HL-60/S4 treated with retinoic acid at 250 ng/mL for 4 days and 3 days (cell line): Measurements from ENCODE around the gene ANXA2.
"Not testable (repeated sequence)": the region's sequence is repeated elsewhere in the genome, so short reads cannot be mapped to it uniquely, and the experiment has no call there.

ENCODE experiments used
- in situ Hi-C: fragments of 300-500 bp; cut with MboI; formaldehyde crosslinking; loops from 2 replicates; pipeline ENCODE4 v1.7.0; 2022; ENCODE audit warnings: low sequenced_read_pairs

The ANXA2 gene

DNA sequence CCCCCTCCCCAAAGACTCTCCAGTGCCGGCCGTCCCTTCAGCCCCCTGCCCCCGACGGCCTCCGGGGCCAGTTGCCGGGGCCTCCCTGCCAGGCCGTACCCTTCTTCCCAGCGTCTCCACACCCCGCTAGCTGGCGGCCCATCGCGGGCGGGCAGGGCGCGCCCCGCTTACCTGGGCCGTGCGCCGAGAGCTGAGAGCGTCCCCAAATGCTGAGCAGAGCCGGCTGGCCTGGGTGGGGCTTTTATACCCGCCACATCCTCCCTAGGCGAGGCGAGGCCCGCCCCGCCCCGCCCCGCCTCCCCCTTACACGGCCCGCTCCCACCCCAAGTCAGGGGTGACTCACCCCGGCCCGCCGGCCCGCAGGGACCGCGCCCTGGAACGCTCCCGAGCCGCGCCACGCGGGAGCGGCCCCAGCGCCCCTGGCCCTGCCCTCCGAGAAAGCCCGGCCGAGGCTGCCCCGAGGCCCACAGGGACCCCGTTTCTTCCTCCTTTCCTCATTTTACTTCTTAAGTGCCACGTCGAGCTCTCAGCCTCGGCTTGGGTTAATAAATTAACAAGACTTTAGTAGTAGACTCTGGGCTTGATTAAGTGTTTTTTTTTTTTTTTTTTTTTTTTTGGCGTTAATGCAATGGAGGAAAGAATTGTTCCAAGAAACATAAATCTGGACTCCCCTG, at the start of gene ANXA2:
TSS of gene ANXA2 (minus strand) at position 215 of the 674 bp plus-strand sequence. CDS start 11,911 bp downstream, outside the sequence.
- in situ Hi-C loops, result no loop called here

DNA sequence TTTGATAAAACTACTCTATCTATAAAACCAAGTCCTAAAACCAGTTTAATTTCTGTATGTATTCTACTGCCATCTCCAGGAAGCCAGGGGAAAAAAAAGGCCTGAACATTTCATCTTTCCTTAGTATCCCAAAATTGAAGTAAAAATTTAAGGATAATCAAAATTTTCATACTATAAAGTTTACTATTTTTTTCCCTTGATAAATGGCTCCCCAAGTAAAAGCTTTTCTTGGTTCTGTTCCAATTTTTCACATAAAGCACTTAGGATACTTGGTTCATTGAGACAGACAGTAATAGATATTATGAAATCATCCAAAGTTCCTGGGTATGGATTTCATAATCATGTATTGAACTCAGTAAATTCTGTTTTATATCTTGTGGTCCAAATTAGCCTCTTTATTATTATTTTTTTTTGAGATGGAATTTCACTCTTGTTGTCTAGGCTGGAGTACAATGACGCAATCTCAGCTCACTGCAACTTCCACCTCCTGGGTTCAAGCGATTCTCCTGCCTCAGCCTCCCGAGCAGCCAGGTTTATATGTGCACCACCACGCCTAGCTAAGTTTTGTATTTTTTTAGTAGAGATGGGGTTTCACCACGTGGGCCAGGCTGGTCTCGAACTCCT, 46.6 kb upstream of the ANXA2 start:
- in situ Hi-C loops, result no loop called here

GRCh38 chr15:60442763-60443162, 45.0 kb upstream of the ANXA2 start:
- in situ Hi-C loops, result no loop called here

- in situ Hi-C loops, result no loop called here
Observed at GRCh38 chr15:60442031-60442650, 44.4 kb upstream of the ANXA2 start.

DNA sequence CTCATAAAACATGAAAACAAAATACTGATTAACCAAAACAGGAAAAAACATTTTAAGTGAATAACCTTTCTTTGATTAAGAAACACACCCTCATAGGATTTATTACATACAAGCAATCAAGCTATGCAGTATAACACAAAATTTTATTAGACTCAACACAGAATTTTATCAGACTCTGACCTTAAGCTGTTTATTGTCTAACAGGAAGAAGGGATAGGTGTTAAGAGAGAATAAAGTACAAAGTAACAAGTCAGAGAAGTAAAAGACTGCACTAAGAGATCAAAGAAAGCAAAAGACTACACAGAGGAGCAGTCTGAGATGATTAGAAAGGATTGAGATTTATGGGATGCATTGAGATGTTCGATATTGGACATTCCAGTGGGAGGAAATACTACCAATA, 43.5 kb upstream of the ANXA2 start:
- in situ Hi-C loops, result no loop called here

GRCh38 chr15:60438646-60439045, 40.9 kb upstream of the ANXA2 start:
- in situ Hi-C loops, result no loop called here

- in situ Hi-C loops, result no loop called here
Observed at GRCh38 chr15:60428935-60429334, 31.1 kb upstream of the ANXA2 start.

DNA sequence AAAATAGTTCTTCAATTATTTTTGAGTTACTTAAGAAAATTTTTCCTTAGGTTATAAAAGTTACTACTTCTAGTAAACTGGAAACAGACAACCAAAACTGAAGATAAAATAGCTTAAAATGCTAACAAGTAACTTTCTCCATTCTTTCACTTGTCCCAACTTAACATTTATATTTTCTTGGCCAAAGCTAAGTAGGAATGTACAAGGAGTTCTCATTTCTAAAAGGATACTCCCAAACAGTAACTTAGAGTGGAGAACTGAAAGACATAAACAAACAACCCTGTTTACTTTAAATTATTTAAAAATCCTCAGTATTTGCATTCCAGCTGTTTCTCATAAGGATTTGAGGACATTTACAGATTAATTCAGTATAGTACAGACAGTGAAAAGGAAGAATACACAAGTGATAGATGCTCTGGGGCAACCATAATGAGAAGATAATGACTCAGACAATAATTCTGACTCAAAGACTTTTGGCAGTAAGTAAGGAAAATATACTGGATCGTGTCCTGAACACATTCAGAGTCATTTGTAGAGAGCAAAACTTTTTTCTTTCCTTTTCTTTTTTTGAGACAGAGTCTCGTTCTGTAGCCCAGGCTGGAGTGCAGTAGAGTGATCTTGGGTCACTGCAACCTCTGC, 29.2 kb upstream of the ANXA2 start:
- in situ Hi-C loops, result no loop called here

- in situ Hi-C loops, result no loop called here
Observed at GRCh38 chr15:60425461-60425860, 27.7 kb upstream of the ANXA2 start.

DNA sequence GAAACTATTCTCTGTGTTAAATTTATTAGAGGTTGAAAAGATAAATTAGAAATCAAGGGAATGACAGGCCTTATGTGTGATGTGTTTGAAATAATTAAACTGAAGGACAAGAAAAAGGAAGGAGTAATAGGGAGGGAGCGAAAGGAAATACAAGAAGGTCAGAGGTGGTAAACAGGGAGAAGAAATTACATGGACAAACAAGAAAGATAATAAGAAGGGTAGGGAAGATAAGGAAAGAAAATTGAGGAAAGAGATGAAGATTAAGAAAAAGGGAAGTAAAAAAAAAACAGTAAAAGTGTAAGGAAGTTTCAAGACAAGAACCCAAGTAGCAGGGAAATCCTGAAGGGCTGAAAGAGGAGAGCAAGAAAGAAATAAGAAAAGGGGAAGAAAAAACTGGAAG, 26.2 kb upstream of the ANXA2 start:
- in situ Hi-C loops, result no loop called here

GRCh38 chr15:60423537-60423936, 25.8 kb upstream of the ANXA2 start:
- in situ Hi-C loops, result no loop called here

- in situ Hi-C loops, result no loop called here
Observed at GRCh38 chr15:60421544-60421943, 23.8 kb upstream of the ANXA2 start.

GRCh38 chr15:60420203-60420716, 22.5 kb upstream of the ANXA2 start:
- in situ Hi-C loops, result no loop called here

- in situ Hi-C loops, result no loop called here
Observed at GRCh38 chr15:60419753-60420152, 22.0 kb upstream of the ANXA2 start.

GRCh38 chr15:60418096-60418495, 20.3 kb upstream of the ANXA2 start:
- in situ Hi-C loops, result no loop called here

DNA sequence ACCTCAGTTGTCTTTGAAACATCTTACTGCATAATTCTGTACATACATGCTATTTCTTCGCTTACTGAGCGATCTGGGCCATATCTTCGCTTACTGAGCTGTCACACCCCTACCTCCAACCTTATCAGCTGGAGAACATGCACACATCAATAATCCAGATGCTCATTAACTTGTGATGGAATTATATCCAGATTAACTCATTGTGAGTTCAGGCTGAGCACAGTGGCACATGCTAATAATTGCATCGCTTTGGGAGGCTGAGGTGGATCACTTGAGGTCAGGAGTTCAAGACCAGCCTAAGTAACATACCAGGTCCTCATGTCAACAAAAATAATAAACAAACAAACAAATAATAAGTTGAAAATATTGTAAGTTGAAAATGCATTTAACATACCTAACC, 19.3 kb upstream of the ANXA2 start:
- in situ Hi-C loops, result no loop called here

DNA sequence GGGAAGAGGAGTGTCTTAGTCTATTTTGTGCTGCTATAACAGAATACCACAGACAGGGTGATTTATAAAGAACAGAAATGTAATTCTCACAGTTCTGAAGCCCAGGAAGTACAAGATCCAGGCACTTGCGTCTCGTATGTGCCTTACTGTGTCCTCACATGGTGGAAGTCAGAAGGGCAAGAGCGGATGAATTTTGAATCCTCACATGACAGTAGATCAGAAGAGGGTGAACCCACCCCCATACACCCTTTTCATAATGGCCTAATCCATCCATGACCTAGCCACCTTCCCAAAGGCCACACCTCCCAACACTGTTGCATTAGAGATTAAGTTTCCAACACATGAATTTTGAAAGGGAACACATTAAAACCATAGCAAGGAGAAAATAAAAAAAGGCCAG, 18.7 kb upstream of the ANXA2 start:
- in situ Hi-C loops, result no loop called here

- in situ Hi-C loops, result no loop called here
Observed at GRCh38 chr15:60414016-60414682, 16.4 kb upstream of the ANXA2 start.

DNA sequence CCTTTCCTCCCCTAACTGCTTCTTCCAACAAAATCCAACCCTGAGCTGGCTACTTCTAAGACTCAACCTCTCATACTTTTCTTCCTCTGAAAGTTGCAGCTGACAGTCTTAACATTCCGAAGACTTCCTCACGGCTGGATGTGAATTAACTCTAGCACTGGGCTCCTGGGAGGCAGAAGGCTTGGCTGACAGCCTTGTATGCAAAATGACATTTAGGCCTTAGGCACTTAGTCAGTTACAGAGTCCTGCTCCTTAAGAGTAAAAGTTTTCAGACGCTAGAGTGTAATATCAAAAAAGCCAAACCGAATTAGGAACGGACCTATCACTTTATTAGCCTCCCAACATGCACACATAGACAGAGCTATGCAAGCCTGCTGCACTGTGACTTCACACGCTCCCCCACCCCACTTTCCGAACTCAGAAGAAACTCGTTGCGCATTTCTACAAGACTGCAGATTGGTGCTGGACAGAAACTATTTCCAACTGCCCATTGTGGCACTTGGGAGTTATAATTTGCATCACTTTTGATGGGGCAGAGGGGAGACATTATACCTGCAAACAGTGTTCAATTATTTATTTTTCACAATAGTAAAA, 15.5 kb upstream of the ANXA2 start:
- in situ Hi-C loops, result no loop called here

DNA sequence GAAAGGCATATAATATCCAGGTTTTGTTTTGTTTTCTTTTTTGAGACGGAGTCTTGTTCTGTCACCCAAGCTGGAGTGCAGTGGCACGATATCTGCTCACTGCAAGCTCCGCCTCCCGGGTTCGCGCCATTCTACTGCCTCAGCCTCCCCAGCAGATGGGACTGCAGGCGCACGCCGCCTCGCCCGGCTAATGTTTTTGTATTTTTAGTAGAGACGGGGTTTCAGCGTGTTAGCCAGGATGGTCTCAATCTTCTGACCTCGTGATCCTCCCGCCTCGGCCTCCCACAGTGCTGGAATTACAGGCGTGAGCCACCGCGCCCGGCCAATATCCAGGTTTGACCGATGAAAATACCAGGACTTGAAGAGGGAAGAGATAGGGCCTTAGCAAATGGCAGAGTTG, 15.0 kb upstream of the ANXA2 start:
- in situ Hi-C loops, result not testable (repeated sequence)
